HG02884 (cell line): ENCODE data around the gene CFAP74.

Experiments
- ATAC-seq: cut with Tn5 transposase; IDR thresholded peaks from one replicate; pipeline ENCODE4 v1.9.1; 2021; ENCODE audit warnings: mild to moderate bottlenecking, moderate library complexity; ENCODE audit not compliant: unreplicated experiment

CFAP74 gene

GRCh38 chr1:1919304-1920056, 84.1 kb downstream of the CFAP74 start:
- peak; percentile 71 for ATAC-seq

GRCh38 chr1:1918901-1919303, 84.7 kb downstream of the CFAP74 start, which contains the start of gene TMEM52:
Gene TMEM52, minus strand, starts transcription at chr1:1919279. Its CDS starts 14 bp downstream, at chr1:1919265.
- peak; percentile 23 for ATAC-seq

GRCh38 chr1:1917995-1918900, 85.3 kb downstream of the CFAP74 start:
- ATAC-seq: no peak

- no peak for ATAC-seq
Observed at GRCh38 chr1:1917304-1917976, 86.1 kb downstream of the CFAP74 start.

- ATAC-seq: no peak
Observed at GRCh38 chr1:1916851-1917251, 86.7 kb downstream of the CFAP74 start.

- no peak for ATAC-seq
Observed at GRCh38 chr1:1915911-1916840, 87.4 kb downstream of the CFAP74 start.

- no peak for ATAC-seq
Observed at GRCh38 chr1:1914971-1915692, 88.5 kb downstream of the CFAP74 start, which contains the start of gene CALML6. Gene CALML6, plus strand, starts transcription at chr1:1915260. Its CDS starts 21 bp downstream, at chr1:1915281.

- ATAC-seq: no peak
Observed at GRCh38 chr1:1914101-1914970, 89.2 kb downstream of the CFAP74 start.

- no peak for ATAC-seq
Observed at GRCh38 chr1:1911350-1912041, 92.1 kb downstream of the CFAP74 start.

- ATAC-seq: no peak
Observed at GRCh38 chr1:1910651-1911331, 92.8 kb downstream of the CFAP74 start.

- ATAC-seq: no peak
Observed at GRCh38 chr1:1910033-1910465, 93.5 kb downstream of the CFAP74 start.

- ATAC-seq: no peak
Observed at GRCh38 chr1:1908506-1908791, 95.1 kb downstream of the CFAP74 start.

- no peak for ATAC-seq
Observed at GRCh38 chr1:1907098-1907736, 96.4 kb downstream of the CFAP74 start.

GRCh38 chr1:1906185-1907097, 97.1 kb downstream of the CFAP74 start:
- peak; percentile 38 for ATAC-seq

- ATAC-seq: no peak
Observed at GRCh38 chr1:1903224-1903623, 100.4 kb downstream of the CFAP74 start.
